ENCODE results near the gene FSD1.
"Not testable (repeated sequence)": the region's sequence is repeated elsewhere in the genome, so short reads cannot be mapped to it uniquely, and the experiment has no call there.

Gene FSD1

GRCh38 chr19:4346020-4346383 lies 41.6 kb downstream of the FSD1 start:
- no peak for FAIRE-seq

GRCh38 chr19:4347521-4347920 lies 43.1 kb downstream of the FSD1 start:
- FAIRE-seq: no peak

- not testable (repeated sequence) for FAIRE-seq
Observed at GRCh38 chr19:4349225-4349624, 44.8 kb downstream of the FSD1 start.

GRCh38 chr19:4350111-4350510 lies 45.7 kb downstream of the FSD1 start:
- FAIRE-seq: no peak

GRCh38 chr19:4350726-4351125 lies 46.3 kb downstream of the FSD1 start:
- no peak for FAIRE-seq

- FAIRE-seq: no peak
Observed at GRCh38 chr19:4352701-4353121, 48.3 kb downstream of the FSD1 start.

GRCh38 chr19:4354282-4354681 lies 49.9 kb downstream of the FSD1 start:
- no peak for FAIRE-seq

GRCh38 chr19:4354897-4355296 lies 50.5 kb downstream of the FSD1 start:
- no peak for FAIRE-seq

GRCh38 chr19:4357095-4357797 lies 52.8 kb downstream of the FSD1 start:
- no peak for FAIRE-seq

GRCh38 chr19:4357921-4358326 lies 53.5 kb downstream of the FSD1 start:
- no peak for FAIRE-seq

GRCh38 chr19:4358709-4359626 lies 54.6 kb downstream of the FSD1 start:
- FAIRE-seq: no peak

GRCh38 chr19:4359627-4360000 lies 55.2 kb downstream of the FSD1 start:
- FAIRE-seq: no peak

- FAIRE-seq: no peak
Observed at GRCh38 chr19:4360081-4360569, 55.7 kb downstream of the FSD1 start.

- no peak for FAIRE-seq
Observed at GRCh38 chr19:4360641-4361151, 56.3 kb downstream of the FSD1 start.

- no peak for FAIRE-seq
Observed at GRCh38 chr19:4361152-4362046, 57.0 kb downstream of the FSD1 start.

- no peak for FAIRE-seq
Observed at GRCh38 chr19:4362101-4362828, 57.9 kb downstream of the FSD1 start.

- no peak for FAIRE-seq
Observed at GRCh38 chr19:4362831-4363545, 58.6 kb downstream of the FSD1 start.

GRCh38 chr19:4363571-4364304 lies 59.3 kb downstream of the FSD1 start:
- no peak for FAIRE-seq

GRCh38 chr19:4365341-4365740 lies 60.9 kb downstream of the FSD1 start:
- FAIRE-seq: no peak

- FAIRE-seq: no peak
Observed at GRCh38 chr19:4365791-4366665, 61.6 kb downstream of the FSD1 start.

Data from G401.6 (cell line).